Endodermal cell (in vitro differentiated cells): ENCODE data around the gene IDI1. TPM values are rescaled to one million over a fixed set of nuclear protein-coding genes. Genes with fewer than 3 reads are reported as not detected.
"Not testable (repeated sequence)": the region's sequence is repeated elsewhere in the genome, so short reads cannot be mapped to it uniquely, and the experiment has no call there.

Source experiments
- DNase-seq: peaks from one replicate; pipeline ENCODE4 v3.0.0-alpha.2; 2017
- H3K27ac ChIP-seq: 2 replicates; pipeline ENCODE4 v1.5.1; 2013; ENCODE audit warnings: mild to moderate bottlenecking, low read depth, low read length, moderate library complexity
- H3K27me3 ChIP-seq: 2 replicates; pipeline ENCODE4 v1.6.1; 2013; ENCODE audit warnings: mild to moderate bottlenecking, low read length, moderate library complexity; ENCODE audit not compliant: insufficient read depth, control insufficient read depth, poor library complexity, severe bottlenecking
- H3K36me3 ChIP-seq: 2 replicates; pipeline ENCODE4 v1.7.0; 2013; ENCODE audit warnings: mild to moderate bottlenecking, low read length, moderate library complexity; ENCODE audit not compliant: control insufficient read depth, insufficient read depth
- H3K4me1 ChIP-seq: one replicate; pipeline ENCODE4 v1.7.0; 2013; ENCODE audit warnings: low read length; ENCODE audit not compliant: control insufficient read depth, insufficient read depth
- H3K4me3 ChIP-seq: 2 replicates; pipeline ENCODE4 v1.5.1; 2013; ENCODE audit warnings: mild to moderate bottlenecking, low read length, moderate library complexity
- H3K9ac ChIP-seq: 2 replicates; pipeline ENCODE4 v1.6.1; 2013; ENCODE audit warnings: mild to moderate bottlenecking, low read length, moderate library complexity; ENCODE audit not compliant: poor library complexity, severe bottlenecking; ENCODE audit errors: extremely low read depth
- H3K9me3 ChIP-seq: 2 replicates; pipeline ENCODE4 v1.6.1; 2013; ENCODE audit warnings: mild to moderate bottlenecking, low read length, moderate library complexity; ENCODE audit not compliant: control insufficient read depth
- H3K27ac Mint-ChIP-seq: 2 replicates; pipeline ENCODE4 v1.8.0; 2020; ENCODE audit warnings: mixed read lengths
- H3K27me3 Mint-ChIP-seq: 2 replicates; pipeline ENCODE4 v1.8.0; 2021; ENCODE audit warnings: mild to moderate bottlenecking, mixed read lengths; ENCODE audit not compliant: insufficient read depth
- H3K36me3 Mint-ChIP-seq: 2 replicates; pipeline ENCODE4 v1.8.0; 2020; ENCODE audit warnings: low read depth, mixed read lengths
- H3K4me1 Mint-ChIP-seq: 2 replicates; pipeline ENCODE4 v1.8.0; 2020; ENCODE audit warnings: mixed read lengths
- H3K4me3 Mint-ChIP-seq: 2 replicates; pipeline ENCODE4 v1.8.0; 2020; ENCODE audit warnings: mild to moderate bottlenecking, moderate library complexity, mixed read lengths
- H3K9me3 Mint-ChIP-seq: 2 replicates; pipeline ENCODE4 v1.8.0; 2020; ENCODE audit warnings: mild to moderate bottlenecking, mixed read lengths
- WGBS, 2 experiments: methylation state at CpG; one replicate each; pipeline versions ENCODE4 v1.1.5 to v1.1.7; 2013; ENCODE audit warnings: missing lambda C conversion rate in 2 of 2, mixed read lengths in 1 of 2; ENCODE audit not compliant: insufficient coverage in 1 of 2, insufficient read length in 1 of 2; 5-methylcytosine and 5-hydroxymethylcytosine counted together
- total RNA-seq, 2 donors: library from RNA; stranded (reverse); fragmentation: NEBNext Ultra II Directional in 1 of 2; extraction: Animal tissue kit (Norgen Biotek cat#: 25700) in 1 of 2; gene quantifications; 2 replicates in 1 of 2; 3 replicates in 1 of 2; pipeline ENCODE4 v1.2.1, GENCODE V29; 2021
- TF ChIP-seq, protein P1 (sequence below): fragments of 200-600 bp; sonication (generic); conservative IDR thresholded peaks from 2 replicates; pipeline ENCODE4 v1.5.0; 2021; ENCODE audit warnings: antibody characterized with exemption, mild to moderate bottlenecking

Gene IDI1
- total RNA-seq, 2 donors from 2014 or later = 36.3 to 53.3 TPM

DNA sequence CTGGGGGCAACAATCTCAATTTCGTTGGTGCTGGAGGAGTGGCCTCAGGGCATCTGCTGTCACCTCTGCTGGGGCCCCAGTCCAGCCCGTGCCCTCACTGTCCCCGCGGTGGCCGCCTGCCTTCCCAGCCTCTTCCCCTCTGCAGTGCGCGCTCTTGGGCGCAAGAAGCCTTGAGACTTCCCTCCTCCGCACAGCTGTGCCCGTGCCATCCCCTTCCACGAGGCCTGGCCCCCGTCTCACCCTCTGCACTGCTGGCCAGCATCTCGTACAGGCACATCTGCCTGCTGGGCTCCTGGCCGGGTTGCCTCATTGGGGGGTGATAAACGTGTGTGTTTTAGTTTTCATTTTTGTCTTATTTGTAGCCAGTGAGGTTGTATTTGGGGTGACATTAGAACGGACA lies 37.2 kb downstream of the IDI1 start:
- no peaks in the 10 kb centered on the region for H3K27me3 ChIP-seq
- peaks cover 83% of the 10 kb centered on the region for H3K36me3 Mint-ChIP-seq
- no peak overlapping the region for H3K4me3 Mint-ChIP-seq
- no peaks in the 10 kb centered on the region for H3K4me1 Mint-ChIP-seq
- peak; percentile 35 for DNase-seq
- H3K9me3 ChIP-seq = no peaks in the 10 kb centered on the region
- no peaks in the 10 kb centered on the region for H3K4me1 ChIP-seq
- H3K4me3 ChIP-seq = no peak overlapping the region
- no peaks in the 10 kb centered on the region for H3K27me3 Mint-ChIP-seq
- TF ChIP-seq, protein P1, sequence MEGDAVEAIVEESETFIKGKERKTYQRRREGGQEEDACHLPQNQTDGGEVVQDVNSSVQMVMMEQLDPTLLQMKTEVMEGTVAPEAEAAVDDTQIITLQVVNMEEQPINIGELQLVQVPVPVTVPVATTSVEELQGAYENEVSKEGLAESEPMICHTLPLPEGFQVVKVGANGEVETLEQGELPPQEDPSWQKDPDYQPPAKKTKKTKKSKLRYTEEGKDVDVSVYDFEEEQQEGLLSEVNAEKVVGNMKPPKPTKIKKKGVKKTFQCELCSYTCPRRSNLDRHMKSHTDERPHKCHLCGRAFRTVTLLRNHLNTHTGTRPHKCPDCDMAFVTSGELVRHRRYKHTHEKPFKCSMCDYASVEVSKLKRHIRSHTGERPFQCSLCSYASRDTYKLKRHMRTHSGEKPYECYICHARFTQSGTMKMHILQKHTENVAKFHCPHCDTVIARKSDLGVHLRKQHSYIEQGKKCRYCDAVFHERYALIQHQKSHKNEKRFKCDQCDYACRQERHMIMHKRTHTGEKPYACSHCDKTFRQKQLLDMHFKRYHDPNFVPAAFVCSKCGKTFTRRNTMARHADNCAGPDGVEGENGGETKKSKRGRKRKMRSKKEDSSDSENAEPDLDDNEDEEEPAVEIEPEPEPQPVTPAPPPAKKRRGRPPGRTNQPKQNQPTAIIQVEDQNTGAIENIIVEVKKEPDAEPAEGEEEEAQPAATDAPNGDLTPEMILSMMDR = no peak
- H3K9me3 Mint-ChIP-seq = no peaks in the 10 kb centered on the region
- 89 to 97% methylated on average over 7 to 16 of the region's 16 CpGs for WGBS, 2 experiments
- peaks cover 89% of the 10 kb centered on the region for H3K36me3 ChIP-seq
- no peak overlapping the region for H3K9ac ChIP-seq
- no peak overlapping the region for H3K27ac Mint-ChIP-seq
- H3K27ac ChIP-seq = no peak overlapping the region

DNA sequence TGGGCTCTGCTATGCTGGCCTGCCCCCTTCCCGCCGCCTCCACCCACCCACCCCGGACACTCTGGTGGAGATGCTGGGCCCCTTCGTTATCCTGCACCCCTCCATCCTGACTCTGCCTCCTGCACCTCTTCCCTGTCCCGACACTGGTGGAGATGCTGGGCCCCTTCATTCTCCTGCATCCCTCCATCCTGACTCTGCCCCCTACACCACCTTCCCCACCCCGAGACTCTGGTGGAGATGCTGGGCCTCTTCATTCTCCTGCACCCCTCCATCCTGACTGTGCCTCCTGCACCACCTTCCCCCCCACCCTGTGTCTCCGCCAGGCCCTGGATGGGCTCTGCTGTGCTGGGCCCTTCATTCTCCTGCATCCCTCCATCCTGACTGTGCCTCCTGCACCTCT lies 38.2 kb downstream of the IDI1 start:
- H3K4me1 Mint-ChIP-seq = no peaks in the 10 kb centered on the region
- H3K27me3 Mint-ChIP-seq = no peaks in the 10 kb centered on the region
- WGBS, 2 experiments = 90 to 92% methylated on average over 4 to 7 of the region's 7 CpGs
- no peaks in the 10 kb centered on the region for H3K9me3 Mint-ChIP-seq
- H3K9me3 ChIP-seq = no peaks in the 10 kb centered on the region
- H3K36me3 Mint-ChIP-seq = peaks cover 84% of the 10 kb centered on the region
- no peak overlapping the region for H3K4me3 ChIP-seq
- no peak overlapping the region for H3K27ac ChIP-seq
- no peak overlapping the region for H3K4me3 Mint-ChIP-seq
- no peak overlapping the region for H3K27ac Mint-ChIP-seq
- DNase-seq = peak; percentile 47
- TF ChIP-seq, protein P1 = no peak
- H3K27me3 ChIP-seq = no peaks in the 10 kb centered on the region
- H3K36me3 ChIP-seq = peaks cover 89% of the 10 kb centered on the region
- no peak overlapping the region for H3K9ac ChIP-seq
- no peaks in the 10 kb centered on the region for H3K4me1 ChIP-seq

DNA sequence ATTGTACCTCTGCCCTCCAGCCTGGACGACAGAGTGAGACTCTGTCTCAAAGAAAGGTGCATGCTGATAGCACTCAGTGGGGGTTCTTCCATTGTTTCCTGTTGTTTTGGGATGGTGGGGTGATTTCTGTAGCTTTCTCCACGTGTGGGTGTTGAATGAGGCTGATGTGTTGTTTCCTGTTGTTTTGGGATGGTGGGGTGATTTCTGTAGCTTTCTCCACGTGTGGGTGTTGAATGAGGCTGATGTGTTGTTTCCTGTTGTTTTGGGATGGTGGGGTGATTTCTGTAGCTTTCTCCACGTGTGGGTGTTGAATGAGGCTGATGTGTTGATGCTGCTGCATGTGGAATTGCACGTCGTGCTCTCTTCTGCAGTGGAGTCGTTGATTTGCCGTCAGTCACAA lies 39.0 kb downstream of the IDI1 start:
- not testable (repeated sequence) for H3K27ac ChIP-seq, H3K4me3 ChIP-seq, H3K4me1 ChIP-seq, H3K27me3 ChIP-seq, H3K27ac Mint-ChIP-seq, H3K9me3 Mint-ChIP-seq, H3K9ac ChIP-seq, H3K4me3 Mint-ChIP-seq, H3K9me3 ChIP-seq, H3K27me3 Mint-ChIP-seq, H3K4me1 Mint-ChIP-seq
- DNase-seq = peak; percentile 23
- H3K36me3 Mint-ChIP-seq = peaks cover 88% of the 10 kb centered on the region
- 78 to 88% methylated on average over 3 to 7 of the region's 8 CpGs for WGBS, 2 experiments
- peaks cover 91% of the 10 kb centered on the region for H3K36me3 ChIP-seq

DNA sequence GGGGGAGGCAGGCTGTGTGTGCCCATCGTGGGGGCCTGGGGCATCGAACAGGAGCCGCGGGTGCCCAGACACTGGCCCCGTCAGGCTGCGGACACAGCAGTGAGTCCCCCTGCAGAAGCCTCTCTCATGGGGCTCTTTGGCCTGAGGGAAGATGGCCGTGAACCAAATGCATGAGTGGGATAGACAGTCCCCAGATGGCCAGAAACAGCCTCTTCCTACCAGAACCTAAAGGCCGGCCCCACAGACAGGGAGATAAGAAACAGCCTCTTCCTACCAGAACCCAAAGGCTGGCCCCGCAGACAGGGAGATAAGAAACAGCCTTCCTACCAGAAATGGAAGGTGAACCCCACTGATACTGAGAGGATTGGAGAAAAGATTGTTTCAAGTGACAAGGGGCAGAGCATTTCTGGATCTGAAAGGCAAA lies 39.8 kb downstream of the IDI1 start:
- no peak overlapping the region for H3K27ac ChIP-seq
- no peak overlapping the region for H3K9ac ChIP-seq
- 96 to 97% methylated on average over 5 to 9 of the region's 9 CpGs for WGBS, 2 experiments
- Mint-ChIP-seq H3K4me3 (no peak overlapping the region), H3K4me1 (no peaks in the 10 kb centered on the region), H3K27ac (no peak overlapping the region), H3K9me3 (no peaks in the 10 kb centered on the region), H3K36me3 (peaks cover 85% of the 10 kb centered on the region), H3K27me3 (no peaks in the 10 kb centered on the region)
- peaks cover 91% of the 10 kb centered on the region for H3K36me3 ChIP-seq
- H3K4me3 ChIP-seq = no peak overlapping the region
- no peaks in the 10 kb centered on the region for H3K9me3 ChIP-seq
- TF ChIP-seq, protein P1 = no peak
- H3K27me3 ChIP-seq = no peaks in the 10 kb centered on the region
- no peaks in the 10 kb centered on the region for H3K4me1 ChIP-seq
- DNase-seq = no peak
